Measurements from ENCODE around the gene PGC.

DNA sequence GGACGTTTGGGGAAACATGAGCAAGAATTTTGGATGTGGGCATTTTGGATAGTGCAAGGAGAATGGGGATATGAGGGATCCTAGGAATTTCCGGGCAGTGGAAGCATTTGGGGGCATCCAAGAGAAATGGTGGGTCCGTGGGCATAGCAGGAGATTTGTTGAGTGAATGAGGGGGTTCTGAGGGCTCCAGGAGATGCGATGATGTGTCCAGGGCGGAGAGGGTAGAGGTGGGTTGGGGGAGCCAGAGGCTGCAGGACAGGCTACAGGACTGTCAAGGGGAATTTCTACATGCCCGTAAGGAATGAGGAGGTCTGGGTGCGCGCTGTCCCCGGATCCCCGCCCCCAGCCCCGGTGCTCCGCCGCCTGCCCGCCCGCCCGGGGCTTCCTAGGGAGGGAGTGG is 32.1 kb upstream of the PGC start:
- TF ChIP-seq, protein P1, sequence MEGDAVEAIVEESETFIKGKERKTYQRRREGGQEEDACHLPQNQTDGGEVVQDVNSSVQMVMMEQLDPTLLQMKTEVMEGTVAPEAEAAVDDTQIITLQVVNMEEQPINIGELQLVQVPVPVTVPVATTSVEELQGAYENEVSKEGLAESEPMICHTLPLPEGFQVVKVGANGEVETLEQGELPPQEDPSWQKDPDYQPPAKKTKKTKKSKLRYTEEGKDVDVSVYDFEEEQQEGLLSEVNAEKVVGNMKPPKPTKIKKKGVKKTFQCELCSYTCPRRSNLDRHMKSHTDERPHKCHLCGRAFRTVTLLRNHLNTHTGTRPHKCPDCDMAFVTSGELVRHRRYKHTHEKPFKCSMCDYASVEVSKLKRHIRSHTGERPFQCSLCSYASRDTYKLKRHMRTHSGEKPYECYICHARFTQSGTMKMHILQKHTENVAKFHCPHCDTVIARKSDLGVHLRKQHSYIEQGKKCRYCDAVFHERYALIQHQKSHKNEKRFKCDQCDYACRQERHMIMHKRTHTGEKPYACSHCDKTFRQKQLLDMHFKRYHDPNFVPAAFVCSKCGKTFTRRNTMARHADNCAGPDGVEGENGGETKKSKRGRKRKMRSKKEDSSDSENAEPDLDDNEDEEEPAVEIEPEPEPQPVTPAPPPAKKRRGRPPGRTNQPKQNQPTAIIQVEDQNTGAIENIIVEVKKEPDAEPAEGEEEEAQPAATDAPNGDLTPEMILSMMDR (IDR thresholded peaks at IDR 0.05), result no peak
- TF ChIP-seq EP300 (IDR thresholded peaks at IDR 0.05), result no peak
